Testis (tissue), 2 donors: ENCODE measurements around the gene ERC1.

Experiments used
- POLR2A ChIP-seq: fragments of 450-650 bp; IDR thresholded peaks from one replicate; pipeline ENCODE4 v1.6.1; 2017; ENCODE audit warnings: antibody characterized with exemption, mild to moderate bottlenecking, moderate library complexity
- TF ChIP-seq, protein P1 (sequence below), 3 experiments: fragments of 450-650 bp in 2 of 3; fragments of 200-600 bp in 1 of 3; sonication (generic) in 1 of 3; IDR thresholded peaks; one replicate each; pipeline ENCODE4 v1.5.1; 2016 to 2019; ENCODE audit warnings: antibody characterized with exemption in 3 of 3, mild to moderate bottlenecking in 2 of 3, moderate library complexity in 1 of 3

DNA sequence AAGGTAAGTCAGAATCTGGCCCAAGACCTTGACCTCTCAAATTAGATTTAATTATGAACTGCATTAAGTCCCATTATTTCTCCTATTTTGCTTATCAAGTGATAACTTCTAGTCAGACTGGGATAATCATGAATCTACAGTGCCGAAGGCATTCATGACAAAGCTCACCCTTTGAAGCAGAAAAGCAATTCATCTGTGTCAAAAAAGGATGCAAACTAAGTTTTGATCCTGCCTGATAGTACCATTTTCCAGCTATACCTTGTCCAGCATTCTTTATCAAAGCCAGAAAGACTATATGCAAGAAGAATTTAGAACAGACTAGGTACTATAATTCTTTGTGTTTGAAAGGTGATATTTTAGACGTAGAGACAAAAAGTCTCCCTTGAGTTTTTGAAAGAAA, 335.2 kb downstream of the ERC1 start:
- TF ChIP-seq, protein P1, sequence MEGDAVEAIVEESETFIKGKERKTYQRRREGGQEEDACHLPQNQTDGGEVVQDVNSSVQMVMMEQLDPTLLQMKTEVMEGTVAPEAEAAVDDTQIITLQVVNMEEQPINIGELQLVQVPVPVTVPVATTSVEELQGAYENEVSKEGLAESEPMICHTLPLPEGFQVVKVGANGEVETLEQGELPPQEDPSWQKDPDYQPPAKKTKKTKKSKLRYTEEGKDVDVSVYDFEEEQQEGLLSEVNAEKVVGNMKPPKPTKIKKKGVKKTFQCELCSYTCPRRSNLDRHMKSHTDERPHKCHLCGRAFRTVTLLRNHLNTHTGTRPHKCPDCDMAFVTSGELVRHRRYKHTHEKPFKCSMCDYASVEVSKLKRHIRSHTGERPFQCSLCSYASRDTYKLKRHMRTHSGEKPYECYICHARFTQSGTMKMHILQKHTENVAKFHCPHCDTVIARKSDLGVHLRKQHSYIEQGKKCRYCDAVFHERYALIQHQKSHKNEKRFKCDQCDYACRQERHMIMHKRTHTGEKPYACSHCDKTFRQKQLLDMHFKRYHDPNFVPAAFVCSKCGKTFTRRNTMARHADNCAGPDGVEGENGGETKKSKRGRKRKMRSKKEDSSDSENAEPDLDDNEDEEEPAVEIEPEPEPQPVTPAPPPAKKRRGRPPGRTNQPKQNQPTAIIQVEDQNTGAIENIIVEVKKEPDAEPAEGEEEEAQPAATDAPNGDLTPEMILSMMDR (IDR thresholded peaks at IDR 0.05): no peak
- TF ChIP-seq POLR2A: no peak
